Measurements from ENCODE around the gene KIAA1549. TPM values are rescaled to one million over a fixed set of nuclear protein-coding genes. Genes with fewer than 3 reads are reported as not detected.

KIAA1549 gene
- total RNA-seq, 1 donor from 2014 or later = 24.4 TPM

DNA sequence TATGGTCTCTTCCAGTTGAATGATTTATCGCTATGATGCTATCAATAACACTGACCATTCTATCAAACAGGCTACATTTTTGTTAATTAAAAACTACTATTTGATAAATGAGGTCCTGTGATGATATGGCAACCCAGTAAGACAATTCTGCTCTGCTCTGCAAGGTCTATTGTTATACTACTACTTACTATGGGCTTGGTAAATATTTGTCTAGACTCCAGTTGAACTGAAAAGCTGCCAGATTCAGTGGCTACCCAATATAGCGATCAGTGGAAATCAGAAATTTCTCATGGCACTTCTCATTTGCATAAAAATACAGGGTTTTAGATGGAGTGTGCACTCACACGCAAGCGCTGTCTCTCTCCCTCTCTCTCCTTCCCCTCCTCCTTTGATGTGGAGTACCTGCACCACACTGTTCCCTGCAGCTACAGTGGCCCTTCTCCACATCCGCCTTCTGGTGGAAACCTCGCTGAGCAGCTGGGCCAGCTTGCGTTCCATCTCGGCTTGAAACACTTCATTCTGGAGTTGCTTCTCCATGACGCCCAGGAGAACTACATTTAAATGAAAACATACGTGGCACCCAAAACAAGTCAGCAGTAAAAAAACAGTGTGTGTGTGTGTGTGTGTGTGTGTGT lies 77.9 kb downstream of the KIAA1549 start:
- Mint-ChIP-seq H3K36me3 (peaks cover 55% of the 10 kb centered on the region), H3K27ac (no peak overlapping the region)

DNA sequence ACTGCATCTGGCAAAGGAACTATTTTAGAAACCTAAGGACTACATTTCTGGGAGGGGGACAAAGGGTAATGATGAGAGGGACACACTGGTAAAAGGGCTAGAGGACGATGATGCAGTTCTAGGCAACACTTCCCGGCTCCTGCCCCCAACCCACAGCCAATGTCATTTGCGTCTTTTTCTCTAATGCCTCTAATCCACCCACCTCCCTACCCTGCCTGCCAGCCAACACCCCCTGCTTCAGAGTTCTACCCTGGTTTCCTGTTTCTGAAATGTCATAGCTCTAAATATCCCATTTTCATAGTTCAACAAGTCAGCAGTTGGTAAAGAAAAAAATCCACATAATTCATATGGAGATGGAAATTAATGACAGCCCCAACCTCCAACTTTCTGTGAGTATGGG lies 79.0 kb downstream of the KIAA1549 start:
- Mint-ChIP-seq H3K4me3 (no peak overlapping the region), H3K9me3 (no peaks in the 10 kb centered on the region), H3K27ac (no peak overlapping the region), H3K4me1 (ENCODE audit: unreplicated experiment) (no peaks in the 10 kb centered on the region), H3K36me3 (peaks cover 55% of the 10 kb centered on the region), H3K27me3 (no peaks in the 10 kb centered on the region)
- TF ChIP-seq, protein P1, sequence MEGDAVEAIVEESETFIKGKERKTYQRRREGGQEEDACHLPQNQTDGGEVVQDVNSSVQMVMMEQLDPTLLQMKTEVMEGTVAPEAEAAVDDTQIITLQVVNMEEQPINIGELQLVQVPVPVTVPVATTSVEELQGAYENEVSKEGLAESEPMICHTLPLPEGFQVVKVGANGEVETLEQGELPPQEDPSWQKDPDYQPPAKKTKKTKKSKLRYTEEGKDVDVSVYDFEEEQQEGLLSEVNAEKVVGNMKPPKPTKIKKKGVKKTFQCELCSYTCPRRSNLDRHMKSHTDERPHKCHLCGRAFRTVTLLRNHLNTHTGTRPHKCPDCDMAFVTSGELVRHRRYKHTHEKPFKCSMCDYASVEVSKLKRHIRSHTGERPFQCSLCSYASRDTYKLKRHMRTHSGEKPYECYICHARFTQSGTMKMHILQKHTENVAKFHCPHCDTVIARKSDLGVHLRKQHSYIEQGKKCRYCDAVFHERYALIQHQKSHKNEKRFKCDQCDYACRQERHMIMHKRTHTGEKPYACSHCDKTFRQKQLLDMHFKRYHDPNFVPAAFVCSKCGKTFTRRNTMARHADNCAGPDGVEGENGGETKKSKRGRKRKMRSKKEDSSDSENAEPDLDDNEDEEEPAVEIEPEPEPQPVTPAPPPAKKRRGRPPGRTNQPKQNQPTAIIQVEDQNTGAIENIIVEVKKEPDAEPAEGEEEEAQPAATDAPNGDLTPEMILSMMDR (conservative IDR thresholded peaks at IDR 0.05) = no peak
- DNase-seq (ENCODE audit: extremely low spot score, unreplicated experiment) = no peak

More for the DNA sequence above, 77.9 kb downstream of the KIAA1549 start:
- H3K4me1 Mint-ChIP-seq (ENCODE audit: unreplicated experiment) = no peaks in the 10 kb centered on the region
- H3K27me3 Mint-ChIP-seq = no peaks in the 10 kb centered on the region
- H3K4me3 Mint-ChIP-seq = no peak overlapping the region
- TF ChIP-seq, protein P1 (conservative IDR thresholded peaks at IDR 0.05) = no peak
- DNase-seq (ENCODE audit: extremely low spot score, unreplicated experiment) = no peak
- H3K9me3 Mint-ChIP-seq = no peaks in the 10 kb centered on the region

DNA sequence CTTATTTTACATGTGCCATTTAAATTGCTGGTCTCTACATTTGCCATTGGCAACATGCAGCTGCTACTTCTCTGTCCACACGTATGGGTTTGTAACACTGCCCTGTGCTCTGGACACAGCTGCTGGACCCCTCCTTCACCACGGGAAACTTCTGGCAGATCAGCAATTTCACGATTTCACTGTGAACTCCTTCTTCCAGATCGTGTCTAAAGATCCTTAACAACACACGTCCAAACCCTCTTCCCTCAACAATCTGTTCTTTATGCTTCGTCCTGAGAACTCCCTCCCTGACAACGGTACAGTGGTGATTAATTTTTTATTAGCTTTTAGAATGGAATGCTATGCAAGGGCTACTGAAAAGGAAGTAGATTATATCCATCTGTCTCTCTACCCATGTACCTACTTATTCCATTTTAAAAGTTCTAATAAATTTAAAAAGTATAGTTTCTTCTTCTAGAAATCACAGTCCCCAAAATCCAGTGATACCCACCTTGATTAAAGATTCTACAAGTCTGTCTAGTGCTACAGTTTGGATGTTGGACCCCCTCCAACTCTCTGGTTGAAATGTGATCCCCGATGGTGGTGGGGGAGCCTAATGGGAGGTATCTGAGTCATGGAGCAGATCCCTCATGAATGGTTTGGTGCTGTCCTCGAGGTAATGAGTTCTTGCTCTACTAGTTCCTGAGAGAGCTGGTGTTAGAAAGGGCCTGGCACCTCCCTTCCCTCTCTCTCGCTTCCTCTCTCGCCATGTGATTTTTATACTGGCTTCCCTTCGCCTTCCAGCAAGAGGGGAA lies 81.0 kb downstream of the KIAA1549 start:
- H3K9me3 Mint-ChIP-seq = no peaks in the 10 kb centered on the region
- no peaks in the 10 kb centered on the region for H3K4me1 Mint-ChIP-seq (ENCODE audit: unreplicated experiment)
- no peaks in the 10 kb centered on the region for H3K27me3 Mint-ChIP-seq
- TF ChIP-seq, protein P1 (conservative IDR thresholded peaks at IDR 0.05) = no peak
- no peak overlapping the region for H3K4me3 Mint-ChIP-seq
- H3K36me3 Mint-ChIP-seq = peaks cover 62% of the 10 kb centered on the region
- no peak overlapping the region for H3K27ac Mint-ChIP-seq
- DNase-seq (ENCODE audit: extremely low spot score, unreplicated experiment) = no peak

DNA sequence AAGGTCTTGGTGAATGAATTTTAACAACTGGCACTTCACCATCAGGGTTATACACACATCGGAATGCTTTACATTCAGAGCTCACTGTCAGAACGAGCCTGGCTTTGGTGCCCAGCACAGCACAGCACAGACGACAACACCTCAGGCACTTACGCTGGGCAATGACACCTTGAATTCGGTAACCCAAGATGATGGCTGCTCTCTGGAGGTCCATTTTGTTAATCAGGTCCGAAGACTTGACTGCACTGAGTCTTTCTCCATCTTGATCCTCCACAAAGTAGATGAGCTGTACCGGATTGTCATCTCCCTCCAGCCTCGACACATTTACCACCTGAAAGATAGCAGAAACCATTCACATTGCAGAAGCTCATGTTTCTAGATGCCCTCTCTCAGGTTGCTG lies 82.4 kb downstream of the KIAA1549 start:
- TF ChIP-seq, protein P1 (conservative IDR thresholded peaks at IDR 0.05) = no peak
- DNase-seq (ENCODE audit: extremely low spot score, unreplicated experiment) = no peak
- Mint-ChIP-seq H3K9me3 (no peaks in the 10 kb centered on the region), H3K27ac (no peak overlapping the region), H3K4me1 (ENCODE audit: unreplicated experiment) (no peaks in the 10 kb centered on the region), H3K27me3 (no peaks in the 10 kb centered on the region), H3K36me3 (peaks cover 64% of the 10 kb centered on the region), H3K4me3 (no peak overlapping the region)

DNA sequence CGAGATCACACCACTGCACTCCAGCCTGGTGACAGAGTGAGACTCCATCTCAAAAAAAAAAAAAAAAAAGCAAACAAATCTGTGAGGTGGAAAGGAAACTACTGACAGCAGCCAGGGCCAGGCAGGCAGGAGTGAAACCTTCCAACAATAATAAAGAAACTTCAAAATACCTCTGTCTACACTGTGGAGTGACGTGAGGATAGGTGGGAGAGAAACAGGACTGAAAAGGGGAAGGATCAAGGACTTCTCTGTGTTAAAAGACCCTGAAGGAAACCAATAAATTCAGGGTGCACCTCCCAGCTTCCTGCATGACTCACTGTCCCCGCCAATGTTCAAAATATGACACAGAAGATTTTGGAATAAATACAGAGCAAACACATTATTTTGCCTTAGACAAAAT lies 82.9 kb downstream of the KIAA1549 start:
- Mint-ChIP-seq H3K4me3 (no peak overlapping the region), H3K4me1 (ENCODE audit: unreplicated experiment) (no peaks in the 10 kb centered on the region), H3K9me3 (no peaks in the 10 kb centered on the region), H3K27me3 (no peaks in the 10 kb centered on the region), H3K27ac (no peak overlapping the region), H3K36me3 (peaks cover 65% of the 10 kb centered on the region)
- TF ChIP-seq, protein P1 (conservative IDR thresholded peaks at IDR 0.05) = no peak
- no peak for DNase-seq (ENCODE audit: extremely low spot score, unreplicated experiment)

All from type B pancreatic cell (in vitro differentiated cells).